Memory B cell (primary cell): ENCODE results near the gene NOP10.
"Not testable (repeated sequence)": the region's sequence is repeated elsewhere in the genome, so short reads cannot be mapped to it uniquely, and the experiment has no call there.

Experiments used
- ATAC-seq: fragments of 150-1000 bp; cut with Tn5 transposase; 2 replicates; pipeline ENCODE4 v1.10.0; 2021; ENCODE audit warnings: low read depth, mild to moderate bottlenecking, moderate library complexity
- DNase-seq, 2 donors: peaks; one replicate each; pipeline ENCODE4 v3.0.0; 2022; ENCODE audit warnings: low spot score in 2 of 2
- H3K27ac Mint-ChIP-seq: one replicate; pipeline ENCODE4 v1.8.0; 2022; ENCODE audit warnings: mild to moderate bottlenecking, moderate library complexity, mixed read lengths
- H3K27me3 Mint-ChIP-seq: one replicate; pipeline ENCODE4 v1.8.0; 2022; ENCODE audit warnings: mixed read lengths
- H3K36me3 Mint-ChIP-seq: one replicate; pipeline ENCODE4 v1.8.0; 2022; ENCODE audit warnings: mild to moderate bottlenecking, mixed read lengths
- H3K4me1 Mint-ChIP-seq: one replicate; pipeline ENCODE4 v1.8.0; 2022; ENCODE audit warnings: mixed read lengths
- H3K4me3 Mint-ChIP-seq: one replicate; pipeline ENCODE4 v1.8.0; 2022; ENCODE audit warnings: mild to moderate bottlenecking, moderate library complexity, mixed read lengths
- H3K9me3 Mint-ChIP-seq: one replicate; pipeline ENCODE4 v1.8.0; 2022; ENCODE audit warnings: mixed read lengths

The NOP10 gene

GRCh38 chr15:34348735-34349300 is 5.9 kb upstream of the NOP10 start:
- no peak overlapping the region for H3K4me3 Mint-ChIP-seq
- H3K9me3 Mint-ChIP-seq, result no peaks in the 10 kb centered on the region
- H3K27me3 Mint-ChIP-seq, result no peaks in the 10 kb centered on the region
- H3K27ac Mint-ChIP-seq, result no peak overlapping the region
- DNase-seq (no peak), ATAC-seq (no peak)
- H3K4me1 Mint-ChIP-seq, result no peaks in the 10 kb centered on the region
- H3K36me3 Mint-ChIP-seq, result no peaks in the 10 kb centered on the region

- Mint-ChIP-seq H3K27me3 (no peaks in the 10 kb centered on the region), H3K27ac (no peak overlapping the region), H3K36me3 (no peaks in the 10 kb centered on the region), H3K4me1 (no peaks in the 10 kb centered on the region), H3K4me3 (no peak overlapping the region), H3K9me3 (no peaks in the 10 kb centered on the region)
- ATAC-seq (no peak), DNase-seq (no peak)
Measured at GRCh38 chr15:34347951-34348638, 5.2 kb upstream of the NOP10 start.

GRCh38 chr15:34342213-34342736 is 661 bp downstream of the NOP10 start:
- ATAC-seq, H3K4me1 Mint-ChIP-seq, H3K9me3 Mint-ChIP-seq, H3K36me3 Mint-ChIP-seq, H3K27me3 Mint-ChIP-seq, H3K27ac Mint-ChIP-seq, DNase-seq: not testable (repeated sequence)
- H3K4me3 Mint-ChIP-seq, result peak overlapping the region; percentile 84

- ATAC-seq (no peak), DNase-seq (no peak)
- H3K4me1 Mint-ChIP-seq, result peaks cover 14% of the 10 kb centered on the region
- H3K36me3 Mint-ChIP-seq, result peaks cover 9% of the 10 kb centered on the region
- H3K27me3 Mint-ChIP-seq, result no peaks in the 10 kb centered on the region
- H3K27ac Mint-ChIP-seq, result no peak overlapping the region
- H3K4me3 Mint-ChIP-seq, result peak overlapping the region; percentile 84
- H3K9me3 Mint-ChIP-seq, result no peaks in the 10 kb centered on the region
Measured at GRCh38 chr15:34341381-34342212, 1.3 kb downstream of the NOP10 start.

GRCh38 chr15:34339946-34340345 is 3.0 kb downstream of the NOP10 start:
- Mint-ChIP-seq H3K36me3 (peaks cover 9% of the 10 kb centered on the region), H3K9me3 (no peaks in the 10 kb centered on the region), H3K27me3 (no peaks in the 10 kb centered on the region), H3K27ac (no peak overlapping the region), H3K4me1 (peaks cover 19% of the 10 kb centered on the region), H3K4me3 (peak overlapping the region; percentile 8)
- ATAC-seq (no peak), DNase-seq (no peak)

GRCh38 chr15:34338347-34338746 is 4.6 kb downstream of the NOP10 start:
- peak overlapping the region; percentile 98 for H3K27ac Mint-ChIP-seq
- DNase-seq, result no peak

GRCh38 chr15:34337557-34338306 is 5.2 kb downstream of the NOP10 start, which contains the start of gene SLC12A6:
TSS of gene SLC12A6 (minus strand) at chr15:34337781. CDS start at chr15:34336680, 1,101 bp downstream.
- H3K27me3 Mint-ChIP-seq, result no peaks in the 10 kb centered on the region
- ATAC-seq (peak; percentile 87), DNase-seq (peak; percentile 90 to 97)
- H3K36me3 Mint-ChIP-seq, result peaks cover 9% of the 10 kb centered on the region
- peak within 1 kb of the TSS; percentile 98 for H3K27ac Mint-ChIP-seq
- H3K4me1 Mint-ChIP-seq, result peaks cover 27% of the 10 kb centered on the region
- no peaks in the 10 kb centered on the region for H3K9me3 Mint-ChIP-seq
- peak within 1 kb of the TSS; percentile 99 for H3K4me3 Mint-ChIP-seq

More at GRCh38 chr15:34338347-34338746, 4.6 kb downstream of the NOP10 start:
- no peaks in the 10 kb centered on the region for H3K9me3 Mint-ChIP-seq
- H3K4me1 Mint-ChIP-seq, result peaks cover 27% of the 10 kb centered on the region
- H3K36me3 Mint-ChIP-seq, result peaks cover 9% of the 10 kb centered on the region
- H3K27me3 Mint-ChIP-seq, result no peaks in the 10 kb centered on the region
- ATAC-seq, result no peak
- peak overlapping the region; percentile 99 for H3K4me3 Mint-ChIP-seq

GRCh38 chr15:34336991-34337556 is 5.9 kb downstream of the NOP10 start:
- DNase-seq (peak in 1 of 2 donors; percentile 10), ATAC-seq (peak; percentile 4)
- peaks cover 9% of the 10 kb centered on the region for H3K36me3 Mint-ChIP-seq
- no peaks in the 10 kb centered on the region for H3K9me3 Mint-ChIP-seq
- H3K4me3 Mint-ChIP-seq, result peak overlapping the region; percentile 99
- no peaks in the 10 kb centered on the region for H3K27me3 Mint-ChIP-seq
- peaks cover 27% of the 10 kb centered on the region for H3K4me1 Mint-ChIP-seq
- H3K27ac Mint-ChIP-seq, result peak overlapping the region; percentile 98

- peaks cover 27% of the 10 kb centered on the region for H3K4me1 Mint-ChIP-seq
- ATAC-seq (no peak), DNase-seq (no peak)
- no peaks in the 10 kb centered on the region for H3K9me3 Mint-ChIP-seq
- peaks cover 7% of the 10 kb centered on the region for H3K36me3 Mint-ChIP-seq
- H3K27me3 Mint-ChIP-seq, result no peaks in the 10 kb centered on the region
- peak overlapping the region; percentile 98 for H3K27ac Mint-ChIP-seq
- H3K4me3 Mint-ChIP-seq, result peak overlapping the region; percentile 99
Measured at GRCh38 chr15:34336231-34336990, 6.5 kb downstream of the NOP10 start.

- ATAC-seq, result no peak
- H3K9me3 Mint-ChIP-seq, result no peaks in the 10 kb centered on the region
- peak overlapping the region; percentile 98 for H3K27ac Mint-ChIP-seq
- peaks cover 28% of the 10 kb centered on the region for H3K4me1 Mint-ChIP-seq
- peak overlapping the region; percentile 99 for H3K4me3 Mint-ChIP-seq
- H3K27me3 Mint-ChIP-seq, result no peaks in the 10 kb centered on the region
- peaks cover 3% of the 10 kb centered on the region for H3K36me3 Mint-ChIP-seq
- DNase-seq, result no peak
Measured at GRCh38 chr15:34335176-34336032, 7.5 kb downstream of the NOP10 start.

GRCh38 chr15:34334672-34335071 is 8.3 kb downstream of the NOP10 start:
- Mint-ChIP-seq H3K27me3 (no peaks in the 10 kb centered on the region), H3K4me1 (peaks cover 32% of the 10 kb centered on the region), H3K9me3 (no peaks in the 10 kb centered on the region), H3K27ac (peak overlapping the region; percentile 98), H3K36me3 (peaks cover 7% of the 10 kb centered on the region), H3K4me3 (peak overlapping the region; percentile 99)
- ATAC-seq (no peak), DNase-seq (no peak)

- no peak for ATAC-seq
- Mint-ChIP-seq H3K4me1 (peaks cover 41% of the 10 kb centered on the region), H3K36me3 (peaks cover 7% of the 10 kb centered on the region), H3K4me3 (peak overlapping the region; percentile 6), H3K27ac (peak overlapping the region; percentile 98), H3K9me3 (no peaks in the 10 kb centered on the region), H3K27me3 (no peaks in the 10 kb centered on the region)
- DNase-seq, result no peak
Measured at GRCh38 chr15:34332553-34333120, 10.3 kb downstream of the NOP10 start.
